ENCODE data around the gene MRPS26. TPM values are rescaled to one million over a fixed set of nuclear protein-coding genes. Genes with fewer than 3 reads are reported as not detected.
A peak's percentile ranks its signal among the peaks of the same experiment; 100 is the strongest.

MRPS26 gene
- total and polyA plus RNA-seq, 2 of the 13 experiments (the other 11 are each of a cell fraction or from before 2014, with no cell fraction given) = 89.8 to 187 TPM

- no peak for TF ChIP-seq ZNF580 (CRISPR knock-in tag; IDR thresholded peaks at IDR 0.05; ENCODE audit: borderline replicate concordance, low read depth)
- no peak for TF ChIP-seq CREB1 (IDR thresholded peaks at IDR 0.05)
- no peak for TF ChIP-seq CREB1 (CRISPR knock-in tag; IDR thresholded peaks at IDR 0.05)
- TF ChIP-seq AGO1 (IDR thresholded peaks at IDR 0.05; ENCODE audit: low read depth, low read length, poor library complexity, severe bottlenecking) = no peak
- TF ChIP-seq ZNF296 (CRISPR knock-in tag; conservative IDR thresholded peaks at IDR 0.05) = no peak
- no peak for TF ChIP-seq ZNF850 (CRISPR knock-in tag; conservative IDR thresholded peaks at IDR 0.05)
- no peak for TF ChIP-seq ZNF451 (CRISPR knock-in tag; IDR thresholded peaks at IDR 0.05)
- no peak for TF ChIP-seq IKZF4 (CRISPR knock-in tag; IDR thresholded peaks at IDR 0.05; ENCODE audit: borderline replicate concordance, low read depth, not compliant biosample characterization)
- TF ChIP-seq GABPB1 (CRISPR knock-in tag; IDR thresholded peaks at IDR 0.05) = no peak
- 0 out of 2 replicates have a peak, but pooled peaks have one; percentile 10 for TF ChIP-seq SP4 (CRISPR knock-in tag; IDR thresholded peaks at IDR 0.05)
- TF ChIP-seq MBD4 (IDR thresholded peaks at IDR 0.05; ENCODE audit: borderline replicate concordance, low read length) = no peak
- no peak for TF ChIP-seq ZNF564 (CRISPR knock-in tag; IDR thresholded peaks at IDR 0.05)
- TF ChIP-seq XBP1 (CRISPR knock-in tag; IDR thresholded peaks at IDR 0.05) = no peak
- 0 out of 2 replicates have a peak, but pooled peaks have one; percentile 13 for TF ChIP-seq ZFY (CRISPR knock-in tag; IDR thresholded peaks at IDR 0.05)
- TF ChIP-seq RBM39 (IDR thresholded peaks at IDR 0.05; ENCODE audit: low read depth, low read length, poor library complexity, severe bottlenecking) = no peak
- TF ChIP-seq CEBPB (IDR thresholded peaks at IDR 0.05; ENCODE audit: borderline replicate concordance, low read depth, low read length) = no peak
- no peak for TF ChIP-seq TAF15 (IDR thresholded peaks at IDR 0.05; ENCODE audit: low read depth, low read length, poor library complexity, severe bottlenecking)
- no peak for TF ChIP-seq DDIT3 (CRISPR knock-in tag; IDR thresholded peaks at IDR 0.05)
- no peak for TF ChIP-seq MYC (CRISPR knock-in tag; IDR thresholded peaks at IDR 0.05; ENCODE audit: borderline replicate concordance)
- TF ChIP-seq EEA1 (CRISPR knock-in tag; IDR thresholded peaks at IDR 0.05; ENCODE audit: borderline replicate concordance) = no peak
- 0 out of 2 replicates have a peak, but pooled peaks have one; percentile 6 for TF ChIP-seq HNF4G (IDR thresholded peaks at IDR 0.05; ENCODE audit: borderline replicate concordance, low read depth, low read length)
- no peak for TF ChIP-seq HNF4G (CRISPR knock-in tag; IDR thresholded peaks at IDR 0.05; ENCODE audit: borderline replicate concordance, low read depth)
- 0 out of 2 replicates have a peak, but pooled peaks have one; percentile 35 for TF ChIP-seq STAT6 (CRISPR knock-in tag; IDR thresholded peaks at IDR 0.05; ENCODE audit: borderline replicate concordance)
- no peak for TF ChIP-seq HMG20A (CRISPR knock-in tag; IDR thresholded peaks at IDR 0.05; ENCODE audit: borderline replicate concordance)
- no peak for TF ChIP-seq ZNF629 (CRISPR knock-in tag; conservative IDR thresholded peaks at IDR 0.05)
- TF ChIP-seq ATF6 (CRISPR knock-in tag; conservative IDR thresholded peaks at IDR 0.05) = 0 out of 2 replicates have a peak, but pooled peaks have one; percentile 31
Measured at GRCh38 chr20:3046677-3047462, 1.0 kb downstream of the MRPS26 start (continued).
